GM20431 (cell line): Measurements from ENCODE around the gene KIRREL3.

Experiments
- in situ Hi-C: fragments of 300-500 bp; cut with MseI, MboI; formaldehyde crosslinking; loops from one replicate; pipeline ENCODE4 v1.15.0; 2020; ENCODE audit warnings: low sequenced_read_pairs; ENCODE audit not compliant: unreplicated experiment

Gene KIRREL3

GRCh38 chr11:126660761-126661425 lies 339.7 kb downstream of the KIRREL3 start:
- in situ Hi-C loops = no loop called here

- in situ Hi-C loops = no loop called here
Observed at GRCh38 chr11:126660321-126660720, 340.2 kb downstream of the KIRREL3 start.

- in situ Hi-C loops = no loop called here
Observed at GRCh38 chr11:126658306-126659056, 342.1 kb downstream of the KIRREL3 start.

GRCh38 chr11:126655807-126656128 lies 344.8 kb downstream of the KIRREL3 start:
- in situ Hi-C loops = no loop called here

- in situ Hi-C loops = no loop called here
Observed at GRCh38 chr11:126654886-126655806, 345.4 kb downstream of the KIRREL3 start.

- in situ Hi-C loops = no loop called here
Observed at GRCh38 chr11:126653040-126653439, 347.5 kb downstream of the KIRREL3 start.

GRCh38 chr11:126647735-126648134 lies 352.8 kb downstream of the KIRREL3 start:
- in situ Hi-C loops = no loop called here

GRCh38 chr11:126646701-126647557 lies 353.6 kb downstream of the KIRREL3 start:
- in situ Hi-C loops = no loop called here

- in situ Hi-C loops = no loop called here
Observed at GRCh38 chr11:126645186-126645585, 355.4 kb downstream of the KIRREL3 start.

- in situ Hi-C loops = no loop called here
Observed at GRCh38 chr11:126640186-126640585, 360.4 kb downstream of the KIRREL3 start.

GRCh38 chr11:126639692-126640091 lies 360.9 kb downstream of the KIRREL3 start:
- in situ Hi-C loops = no loop called here

GRCh38 chr11:126638648-126639047 lies 361.9 kb downstream of the KIRREL3 start:
- in situ Hi-C loops = no loop called here

- in situ Hi-C loops = no loop called here
Observed at GRCh38 chr11:126637795-126638175, 362.8 kb downstream of the KIRREL3 start.

GRCh38 chr11:126636911-126637794 lies 363.4 kb downstream of the KIRREL3 start:
- in situ Hi-C loops = no loop called here

GRCh38 chr11:126635511-126635910 lies 365.1 kb downstream of the KIRREL3 start:
- in situ Hi-C loops = no loop called here

GRCh38 chr11:126634963-126635362 lies 365.6 kb downstream of the KIRREL3 start:
- in situ Hi-C loops = no loop called here

- in situ Hi-C loops = no loop called here
Observed at GRCh38 chr11:126633330-126633729, 367.2 kb downstream of the KIRREL3 start.

GRCh38 chr11:126630893-126631798 lies 369.4 kb downstream of the KIRREL3 start:
- in situ Hi-C loops = no loop called here
